ENCODE data around the gene OR6C1.

DNA sequence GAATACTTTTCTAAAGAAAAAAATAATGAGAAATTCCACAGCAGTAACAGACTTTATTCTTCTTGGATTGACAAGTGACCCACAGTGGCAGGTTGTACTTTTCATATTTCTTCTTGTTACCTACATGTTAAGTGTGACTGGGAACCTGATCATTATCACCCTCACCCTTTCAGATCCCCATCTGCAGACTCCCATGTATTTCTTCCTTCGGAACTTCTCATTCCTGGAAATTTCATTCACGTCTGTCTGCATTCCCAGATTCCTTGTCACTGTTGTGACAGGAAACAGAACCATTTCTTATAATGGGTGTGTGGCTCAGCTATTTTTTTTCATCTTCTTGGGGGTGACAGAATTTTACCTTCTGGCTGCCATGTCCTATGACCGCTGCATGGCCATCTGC is 50.9 kb downstream of the OR6C1 start:
- TF ChIP-seq EZH2 (IDR thresholded peaks at IDR 0.05): no peak
- TF ChIP-seq POLR2AphosphoS5 (IDR thresholded peaks at IDR 0.05; ENCODE audit: borderline replicate concordance, low read depth, low read length): no peak
- TF ChIP-seq FOXP2 (optimal IDR thresholded peaks at IDR 0.05; ENCODE audit: control extremely low read depth, extremely low read length, insufficient read depth): no peak
